IMR-90 (cell line): ENCODE data around the gene TSPAN3. TPM values are rescaled to one million over a fixed set of nuclear protein-coding genes. Genes with fewer than 3 reads are reported as not detected.

Experiments used
- ATAC-seq: fragments of 200-7000 bp; cut with Tn5 transposase; 2 replicates; pipeline ENCODE4 v1.9.1; 2020; ENCODE audit warnings: low read depth, mild to moderate bottlenecking, moderate library complexity
- BruUV-seq: library from RNA; stranded (reverse); fragments of 400-500 nt; replicated peaks from 2 replicates; lab custom pipeline; 2021; lab: Mats Ljungman, UMichigan
- CTCF ChIA-PET: fragments of 300-600 bp; formaldehyde crosslinking; extraction: SDS; loops from one replicate; lab custom pipeline; 2021; ENCODE audit warnings: antibody characterized with exemption; lab: Yijun Ruan, JAX
- POLR2A ChIA-PET: fragments of 300-600 bp; sonication (Branson Sonifier 250); formaldehyde crosslinking; loops from one replicate; lab custom pipeline; 2022; ENCODE audit warnings: antibody characterized with exemption; ENCODE audit not compliant: unreplicated experiment; lab: Charles Lee
- DNase-seq: peaks from one replicate; pipeline ENCODE4 v3.0.0; 2013
- H2AFZ ChIP-seq: replicated peaks from 2 replicates; pipeline ENCODE3; 2013; ENCODE audit warnings: low read length, mild to moderate bottlenecking; ENCODE audit not compliant: poor library complexity
- H2AK5ac ChIP-seq: 2 replicates; pipeline ENCODE4 v1.6.1; 2013; ENCODE audit warnings: low read depth, low read length, inconsistent platforms
- H2AK9ac ChIP-seq: replicated peaks from 2 replicates; pipeline ENCODE3; 2013; ENCODE audit warnings: mild to moderate bottlenecking, low read depth, low read length, moderate library complexity; ENCODE audit not compliant: poor library complexity
- H2BK120ac ChIP-seq: 2 replicates; pipeline ENCODE4 v1.6.1; 2013; ENCODE audit warnings: low read depth, low read length, inconsistent platforms
- H2BK15ac ChIP-seq: 3 replicates; pipeline ENCODE4 v1.6.1; 2013; ENCODE audit warnings: low read depth, low read length, inconsistent platforms
- H2BK20ac ChIP-seq: 2 replicates; pipeline ENCODE4 v1.6.1; 2013; ENCODE audit warnings: low read depth, mild to moderate bottlenecking, inconsistent platforms, low read length, moderate library complexity
- H2BK5ac ChIP-seq: 2 replicates; pipeline ENCODE4 v1.6.1; 2013; ENCODE audit warnings: mild to moderate bottlenecking, low read depth, low read length, inconsistent platforms; ENCODE audit not compliant: poor library complexity, severe bottlenecking
- H3K14ac ChIP-seq: replicated peaks from 2 replicates; pipeline ENCODE4 v1.6.1; 2013; ENCODE audit warnings: low read depth, low read length, inconsistent platforms
- H3K18ac ChIP-seq: 2 replicates; pipeline ENCODE4 v1.6.1; 2013; ENCODE audit warnings: low read depth, low read length, control low read depth
- H3K23ac ChIP-seq: 2 replicates; pipeline ENCODE4 v1.6.1; 2013; ENCODE audit warnings: low read depth, low read length, inconsistent platforms
- H3K27ac ChIP-seq: 2 replicates; pipeline ENCODE4 v1.5.1; 2013; ENCODE audit warnings: mild to moderate bottlenecking, control low read depth, low read length; ENCODE audit not compliant: insufficient read depth
- H3K27me3 ChIP-seq: 2 replicates; pipeline ENCODE4 v1.6.1; 2013; ENCODE audit warnings: low read length; ENCODE audit not compliant: control insufficient read depth, insufficient read depth
- H3K36me3 ChIP-seq: 2 replicates; pipeline ENCODE4 v1.6.1; 2013; ENCODE audit warnings: low read length, mixed read lengths; ENCODE audit not compliant: control insufficient read depth, insufficient read depth
- H3K4ac ChIP-seq: 2 replicates; pipeline ENCODE4 v1.6.1; 2013; ENCODE audit warnings: low read depth, low read length, inconsistent platforms
- H3K4me1 ChIP-seq: 2 replicates; pipeline ENCODE4 v1.6.1; 2013; ENCODE audit warnings: low read length, mixed read lengths; ENCODE audit not compliant: control insufficient read depth, insufficient read depth
- H3K4me2 ChIP-seq: 2 replicates; pipeline ENCODE4 v1.6.1; 2013; ENCODE audit warnings: low read depth, mild to moderate bottlenecking, control low read depth, low read length, moderate library complexity
- H3K4me3 ChIP-seq: 2 replicates; pipeline ENCODE4 v1.5.1; 2013; ENCODE audit warnings: low read depth, mild to moderate bottlenecking, control low read depth, low read length, moderate library complexity; ENCODE audit not compliant: insufficient read depth
- H3K56ac ChIP-seq: 2 replicates; pipeline ENCODE4 v1.6.1; 2013; ENCODE audit warnings: low read length, inconsistent platforms; ENCODE audit not compliant: insufficient read depth; ENCODE audit errors: extremely low read depth
- H3K79me1 ChIP-seq, 2 experiments: 2 replicates each; pipeline ENCODE4 v1.6.1; 2013; ENCODE audit warnings: low read length in 2 of 2, inconsistent platforms in 1 of 2, low read depth in 1 of 2
- H3K9ac ChIP-seq: 2 replicates; pipeline ENCODE4 v1.6.1; 2013; ENCODE audit warnings: low read depth, low read length, control low read depth
- H3K9me1 ChIP-seq: 2 replicates; pipeline ENCODE4 v1.6.1; 2013; ENCODE audit warnings: low read length, inconsistent platforms; ENCODE audit not compliant: insufficient read depth
- H3K9me3 ChIP-seq: 2 replicates; pipeline ENCODE4 v1.6.1; 2013; ENCODE audit warnings: low read length; ENCODE audit not compliant: control insufficient read depth, insufficient read depth
- H4K20me1 ChIP-seq: 2 replicates; pipeline ENCODE4 v1.6.1; 2013; ENCODE audit warnings: low read length, inconsistent platforms; ENCODE audit not compliant: insufficient read depth
- H4K5ac ChIP-seq: 2 replicates; pipeline ENCODE4 v1.6.1; 2013; ENCODE audit warnings: mild to moderate bottlenecking, low read depth, low read length, control low read depth
- H4K8ac ChIP-seq, 2 experiments: 2 replicates each; pipeline ENCODE4 v1.6.1; 2013; ENCODE audit warnings: low read depth in 2 of 2, low read length in 2 of 2, control low read depth in 1 of 2, inconsistent platforms in 1 of 2
- H4K91ac ChIP-seq: 2 replicates; pipeline ENCODE4 v1.6.1; 2013; ENCODE audit warnings: low read depth, low read length, inconsistent platforms; ENCODE audit not compliant: insufficient read depth
- BHLHE40 ChIP-seq: fragments of 150-350 bp; IDR thresholded peaks from 2 replicates; pipeline ENCODE4 v1.6.1; 2016; ENCODE audit warnings: mild to moderate bottlenecking, low read depth, low read length
- CEBPB ChIP-seq: IDR thresholded peaks from 2 replicates; pipeline ENCODE4 v1.6.1; 2012; ENCODE audit warnings: low read depth, low read length, improper control_type of control experiment
- CHD1 ChIP-seq: IDR thresholded peaks from 2 replicates; pipeline ENCODE4 v1.6.1; 2012; ENCODE audit warnings: low read depth, low read length, improper control_type of control experiment
- FOS ChIP-seq: fragments of 150-350 bp; IDR thresholded peaks from 2 replicates; pipeline ENCODE4 v1.6.1; 2016; ENCODE audit warnings: low read depth, low read length
- MAFK ChIP-seq: IDR thresholded peaks from 2 replicates; pipeline ENCODE4 v1.6.1; 2012; ENCODE audit warnings: low read depth, low read length, improper control_type of control experiment
- MAZ ChIP-seq: IDR thresholded peaks from 2 replicates; pipeline ENCODE4 v1.6.1; 2012; ENCODE audit warnings: low read depth, mild to moderate bottlenecking, low read length, improper control_type of control experiment, moderate library complexity, borderline replicate concordance
- MXI1 ChIP-seq: IDR thresholded peaks from 2 replicates; pipeline ENCODE4 v1.6.1; 2012; ENCODE audit warnings: low read depth, mild to moderate bottlenecking, low read length, moderate library complexity, borderline replicate concordance
- NFE2L2 ChIP-seq: fragments of 150-350 bp; IDR thresholded peaks from 2 replicates; pipeline ENCODE4 v1.6.1; 2016; ENCODE audit warnings: low read depth, mild to moderate bottlenecking, low read length
- POLR2A ChIP-seq: IDR thresholded peaks from 2 replicates; pipeline ENCODE4 v1.6.1; 2012; ENCODE audit warnings: mild to moderate bottlenecking, low read depth, low read length
- RAD21 ChIP-seq: IDR thresholded peaks from 2 replicates; pipeline ENCODE4 v1.6.1; 2012; ENCODE audit warnings: low read length, improper control_type of control experiment
- RCOR1 ChIP-seq: IDR thresholded peaks from 2 replicates; pipeline ENCODE4 v1.6.1; 2012; ENCODE audit warnings: mild to moderate bottlenecking, low read length, improper control_type of control experiment; ENCODE audit not compliant: insufficient replicate concordance
- RFX5 ChIP-seq: IDR thresholded peaks from 2 replicates; pipeline ENCODE4 v1.8.0; 2012; ENCODE audit warnings: low read depth, mild to moderate bottlenecking, low read length, moderate library complexity
- SMC3 ChIP-seq: fragments of 150-350 bp; IDR thresholded peaks from 2 replicates; pipeline ENCODE4 v1.6.1; 2016; ENCODE audit warnings: low read depth, mild to moderate bottlenecking, antibody characterized with exemption, low read length, moderate library complexity
- WGBS, 2 experiments: methylation state at CpG; one replicate each; pipeline versions ENCODE4 v1.1.5 to v1.1.7; 2013; ENCODE audit warnings: missing lambda C conversion rate in 2 of 2; ENCODE audit not compliant: insufficient read length in 1 of 2; ENCODE audit errors: extremely low coverage in 2 of 2; 5-methylcytosine and 5-hydroxymethylcytosine counted together
- dilution Hi-C: fragments of 300-500 bp; cut with HindIII; formaldehyde crosslinking; loops from one replicate; pipeline ENCODE4 v1.14.3; 2018; ENCODE audit warnings: low sequenced_read_pairs; ENCODE audit not compliant: unreplicated experiment
- in situ Hi-C: fragments of 300-500 bp; cut with MboI; formaldehyde crosslinking; loops from 3 replicates; pipeline ENCODE4 v1.14.3; 2019; ENCODE audit warnings: low sequenced_read_pairs, inconsistent platforms, mixed read lengths
- intact Hi-C: fragments of 100-400 bp; cut with micrococcal nuclease; formaldehyde crosslinking; loops from 2 replicates; pipeline ENCODE4 v1.10.0; 2022
- polyA plus RNA-seq, 3 experiments: library from polyadenylated mRNA; depleted of rRNA; stranded (reverse); fragments of >200 nt; gene quantifications; 2 replicates each; pipeline ENCODE4 v1.2.3, GENCODE V29; 2012; ENCODE audit warnings: low replicate concordance in 1 of 3
- total RNA-seq: library from RNA; depleted of rRNA; stranded (reverse); fragments of >200 nt; gene quantifications from 2 replicates; pipeline ENCODE4 v1.2.3, GENCODE V29; 2012
- TF ChIP-seq, protein P1 (sequence below): conservative IDR thresholded peaks from 2 replicates; pipeline ENCODE4 v1.5.1; 2012; ENCODE audit warnings: mild to moderate bottlenecking, low read depth, low read length, improper control_type of control experiment
- TF ChIP-seq, protein P2 (sequence below): fragments of 150-350 bp; IDR thresholded peaks from 2 replicates; pipeline ENCODE4 v1.6.1; 2017; ENCODE audit warnings: mild to moderate bottlenecking, antibody characterized with exemption, low read length, low read depth
- TF ChIP-seq, protein P3 (sequence below): fragments of 150-350 bp; IDR thresholded peaks from 2 replicates; pipeline ENCODE4 v1.6.1; 2016; ENCODE audit warnings: low read depth, mild to moderate bottlenecking, low read length, moderate library complexity, borderline replicate concordance

TSPAN3 gene
- total and polyA plus RNA-seq, 2 of the 4 experiments (the other 2 are of a cell fraction) = 270 to 295 TPM

DNA sequence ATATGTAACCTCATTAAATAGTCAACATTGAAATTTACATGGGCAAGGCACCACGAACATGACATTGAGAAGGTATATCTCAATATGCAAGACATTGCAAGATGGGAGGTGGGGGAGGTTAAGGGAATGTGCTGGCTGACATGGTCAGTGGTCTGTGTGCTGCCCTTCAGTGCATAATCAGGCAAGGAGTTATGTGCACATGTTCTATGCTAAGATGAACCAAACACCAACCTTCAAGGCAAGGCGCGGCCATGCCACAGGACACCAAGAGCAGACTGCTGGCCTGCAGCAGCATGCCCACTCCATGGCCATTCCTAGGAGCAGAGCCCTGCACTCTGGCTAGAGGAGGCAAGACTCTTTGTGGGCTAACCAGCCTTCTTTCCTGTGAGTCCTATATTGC, 40.9 kb upstream of the TSPAN3 start:
- Histone ChIP-seq H2BK20ac (no peak overlapping the region), H3K27ac (no peak overlapping the region), H3K23ac (no peak overlapping the region), H3K14ac (no peak overlapping the region), H3K4me3 (no peak overlapping the region), H2AFZ (no peak overlapping the region), H4K5ac (no peak overlapping the region), H2AK9ac (no peak overlapping the region), H4K8ac (no peak overlapping the region), H3K9me3 (no peaks in the 10 kb centered on the region), H3K4me1 (peaks cover 8% of the 10 kb centered on the region), H3K4me2 (no peak overlapping the region), H2BK120ac (no peak overlapping the region), H2BK15ac (no peak overlapping the region), H2AK5ac (no peak overlapping the region), H4K91ac (no peak overlapping the region), H3K18ac (no peak overlapping the region), H4K20me1 (peaks cover 14% of the 10 kb centered on the region), H2BK5ac (no peak overlapping the region), H3K36me3 (peaks cover 31% of the 10 kb centered on the region), H3K27me3 (no peaks in the 10 kb centered on the region), H3K79me1 (peaks cover 15 to 53% of the 10 kb centered on the region in 2 experiments; a peak in 3 of 4 replicates), H3K56ac (no peak overlapping the region), H3K9me1 (peaks cover 22% of the 10 kb centered on the region), H3K4ac (no peak overlapping the region), H3K9ac (no peak overlapping the region)
- WGBS, 2 experiments = 100% methylated on average over 2 of the region's 3 CpGs; no CpG with 5 or more reads in 1 of the 2 experiments
- DNase-seq (no peak), ATAC-seq (no peak)
- in situ Hi-C loops (loop anchor here (10.0 kb wide), 1 partner anchor 383 kb away; no protein-coding TSS in a partner anchor), intact Hi-C loops (no loop called here), dilution Hi-C loops (no loop called here)
- ChIA-PET CTCF (no interaction called here), POLR2A (no interaction called here)
- BruUV-seq = no TSS peak
- no peak for TF ChIP-seq MAFK
- TF ChIP-seq MAZ = no peak
- TF ChIP-seq, protein P1, sequence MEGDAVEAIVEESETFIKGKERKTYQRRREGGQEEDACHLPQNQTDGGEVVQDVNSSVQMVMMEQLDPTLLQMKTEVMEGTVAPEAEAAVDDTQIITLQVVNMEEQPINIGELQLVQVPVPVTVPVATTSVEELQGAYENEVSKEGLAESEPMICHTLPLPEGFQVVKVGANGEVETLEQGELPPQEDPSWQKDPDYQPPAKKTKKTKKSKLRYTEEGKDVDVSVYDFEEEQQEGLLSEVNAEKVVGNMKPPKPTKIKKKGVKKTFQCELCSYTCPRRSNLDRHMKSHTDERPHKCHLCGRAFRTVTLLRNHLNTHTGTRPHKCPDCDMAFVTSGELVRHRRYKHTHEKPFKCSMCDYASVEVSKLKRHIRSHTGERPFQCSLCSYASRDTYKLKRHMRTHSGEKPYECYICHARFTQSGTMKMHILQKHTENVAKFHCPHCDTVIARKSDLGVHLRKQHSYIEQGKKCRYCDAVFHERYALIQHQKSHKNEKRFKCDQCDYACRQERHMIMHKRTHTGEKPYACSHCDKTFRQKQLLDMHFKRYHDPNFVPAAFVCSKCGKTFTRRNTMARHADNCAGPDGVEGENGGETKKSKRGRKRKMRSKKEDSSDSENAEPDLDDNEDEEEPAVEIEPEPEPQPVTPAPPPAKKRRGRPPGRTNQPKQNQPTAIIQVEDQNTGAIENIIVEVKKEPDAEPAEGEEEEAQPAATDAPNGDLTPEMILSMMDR = no peak
- no peak for TF ChIP-seq NFE2L2
- TF ChIP-seq CHD1 = no peak
- no peak for TF ChIP-seq BHLHE40
- TF ChIP-seq SMC3 = no peak
- TF ChIP-seq, protein P2, sequence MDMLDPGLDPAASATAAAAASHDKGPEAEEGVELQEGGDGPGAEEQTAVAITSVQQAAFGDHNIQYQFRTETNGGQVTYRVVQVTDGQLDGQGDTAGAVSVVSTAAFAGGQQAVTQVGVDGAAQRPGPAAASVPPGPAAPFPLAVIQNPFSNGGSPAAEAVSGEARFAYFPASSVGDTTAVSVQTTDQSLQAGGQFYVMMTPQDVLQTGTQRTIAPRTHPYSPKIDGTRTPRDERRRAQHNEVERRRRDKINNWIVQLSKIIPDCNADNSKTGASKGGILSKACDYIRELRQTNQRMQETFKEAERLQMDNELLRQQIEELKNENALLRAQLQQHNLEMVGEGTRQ = no peak
- TF ChIP-seq RCOR1 = no peak
- TF ChIP-seq, protein P3, sequence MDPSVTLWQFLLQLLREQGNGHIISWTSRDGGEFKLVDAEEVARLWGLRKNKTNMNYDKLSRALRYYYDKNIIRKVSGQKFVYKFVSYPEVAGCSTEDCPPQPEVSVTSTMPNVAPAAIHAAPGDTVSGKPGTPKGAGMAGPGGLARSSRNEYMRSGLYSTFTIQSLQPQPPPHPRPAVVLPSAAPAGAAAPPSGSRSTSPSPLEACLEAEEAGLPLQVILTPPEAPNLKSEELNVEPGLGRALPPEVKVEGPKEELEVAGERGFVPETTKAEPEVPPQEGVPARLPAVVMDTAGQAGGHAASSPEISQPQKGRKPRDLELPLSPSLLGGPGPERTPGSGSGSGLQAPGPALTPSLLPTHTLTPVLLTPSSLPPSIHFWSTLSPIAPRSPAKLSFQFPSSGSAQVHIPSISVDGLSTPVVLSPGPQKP = no peak
- no peak for TF ChIP-seq POLR2A
- TF ChIP-seq MXI1 = no peak
- TF ChIP-seq FOS = no peak
- TF ChIP-seq RAD21 = no peak
- no peak for TF ChIP-seq CEBPB
- no peak for TF ChIP-seq RFX5
